Measurements from ENCODE around the gene BACH1.
"Not testable (repeated sequence)": the region's sequence is repeated elsewhere in the genome, so short reads cannot be mapped to it uniquely, and the experiment has no call there.

BACH1 gene

DNA sequence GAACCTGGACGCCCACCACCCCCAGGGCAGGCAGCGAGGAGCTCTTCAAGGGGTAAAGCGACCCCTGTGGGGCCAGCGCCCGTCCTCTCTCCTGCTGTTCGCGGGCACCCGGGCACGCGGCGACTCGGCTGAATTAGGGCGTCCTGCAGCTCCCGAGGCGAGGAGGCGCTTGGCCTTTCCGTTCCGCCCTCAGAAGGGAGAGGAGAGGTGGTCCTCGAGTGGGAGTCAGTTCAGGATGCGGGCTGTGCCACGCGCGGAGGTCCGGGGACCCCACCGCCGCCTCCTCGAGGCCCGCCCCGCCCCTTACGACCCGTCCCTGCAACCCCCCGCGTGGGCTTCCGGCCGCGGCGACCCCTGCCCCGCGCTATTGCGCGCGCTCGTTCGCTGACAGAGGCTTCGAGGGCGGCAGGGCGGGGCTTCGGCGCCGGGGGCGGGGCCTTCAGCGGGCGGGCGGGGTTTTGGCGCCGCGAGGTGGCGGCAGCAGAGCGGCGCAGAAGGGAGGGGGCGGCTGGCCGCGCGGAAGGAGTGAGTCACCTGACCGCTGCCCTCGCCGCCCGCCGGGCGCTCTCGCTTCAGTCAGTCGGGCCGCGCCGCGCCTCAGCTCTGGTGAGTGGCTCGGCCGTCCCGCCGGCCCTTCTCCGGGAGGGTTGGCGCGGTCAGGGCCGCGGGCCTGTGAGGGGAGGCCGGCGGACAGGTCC, at the start of gene BACH1:
Gene BACH1 (plus strand): TSS at position 575 of the 698 bp plus-strand sequence. CDS start 22,359 bp downstream, outside the sequence.
- DNase-seq, result peak; percentile 92

DNA sequence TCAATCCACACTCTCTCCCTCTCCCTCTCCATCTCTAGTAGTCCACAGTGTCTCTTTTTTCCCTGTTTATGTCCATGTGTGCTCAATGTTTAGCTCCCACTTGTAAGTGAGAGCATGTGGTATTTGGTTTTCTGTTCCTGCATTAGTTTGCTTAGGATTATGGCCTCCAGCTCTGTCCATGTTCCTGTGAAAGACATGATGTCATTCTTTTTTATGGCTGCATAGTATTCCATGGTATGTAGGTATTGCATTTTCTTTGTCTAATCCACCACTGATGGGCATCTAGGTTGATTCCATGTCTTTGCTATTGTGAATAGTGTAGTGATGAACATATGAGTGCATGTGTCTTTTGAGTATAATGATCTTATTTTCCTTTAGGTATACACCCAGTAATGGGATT, 49.4 kb upstream of the BACH1 start:
- DNase-seq, result not testable (repeated sequence)

DNA sequence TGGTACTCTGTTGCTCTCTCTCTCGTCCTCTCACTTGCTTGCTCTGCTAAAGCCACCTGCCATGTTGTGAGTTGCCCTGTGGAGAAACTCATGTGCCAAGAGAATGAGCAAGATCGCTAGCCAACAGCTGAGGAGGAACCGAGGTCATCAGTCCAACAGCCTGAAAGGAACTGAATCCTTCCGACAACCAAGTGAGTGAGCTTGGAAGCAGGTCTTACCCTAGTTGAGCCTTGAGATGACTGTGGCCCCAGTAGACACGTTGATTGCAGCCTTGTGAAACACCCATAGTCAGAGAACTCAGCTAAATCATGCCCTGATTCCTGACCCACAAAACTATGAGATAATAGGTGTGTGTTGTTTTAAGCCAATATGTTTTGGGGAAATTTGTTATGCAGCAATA, 48.1 kb upstream of the BACH1 start:
- no peak for DNase-seq

DNA sequence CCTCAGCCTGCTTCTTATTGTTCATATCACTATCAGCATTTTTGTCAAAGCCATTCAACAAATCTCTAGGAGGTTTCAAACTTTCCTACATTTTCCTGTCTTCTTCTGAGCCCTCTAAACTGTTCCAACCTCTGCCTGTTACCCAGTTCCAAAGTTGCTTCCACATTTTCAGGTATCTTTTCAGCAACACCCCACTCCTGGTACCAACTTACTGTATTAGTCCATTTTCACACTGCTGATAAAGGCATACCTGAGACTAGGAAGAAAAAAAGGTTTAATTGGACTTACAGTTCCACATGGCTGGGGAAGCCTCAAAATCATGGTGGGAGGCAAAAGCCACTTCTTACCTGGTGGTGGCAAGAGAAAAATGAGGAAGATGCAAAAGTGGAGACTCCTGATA, 44.9 kb upstream of the BACH1 start:
- DNase-seq, result not testable (repeated sequence)

DNA sequence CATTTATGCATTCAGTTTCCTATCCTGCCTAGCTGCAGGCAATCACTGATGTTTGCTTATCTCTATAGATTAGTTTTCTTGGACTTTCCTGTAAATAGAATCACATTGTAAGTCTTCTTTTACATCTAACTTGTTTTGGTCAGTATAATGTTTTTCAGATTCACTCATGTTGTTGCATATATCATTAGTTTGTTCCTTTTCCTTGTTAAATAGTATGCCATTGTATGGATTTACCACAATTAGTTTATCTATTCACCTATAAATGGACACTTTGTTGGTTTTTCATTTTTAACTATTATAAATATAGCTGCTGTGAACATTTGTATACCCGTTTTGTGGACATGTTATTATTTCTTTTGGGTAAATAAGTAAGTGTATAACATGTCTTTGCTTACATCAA, 44.2 kb upstream of the BACH1 start:
- DNase-seq, result no peak

DNA sequence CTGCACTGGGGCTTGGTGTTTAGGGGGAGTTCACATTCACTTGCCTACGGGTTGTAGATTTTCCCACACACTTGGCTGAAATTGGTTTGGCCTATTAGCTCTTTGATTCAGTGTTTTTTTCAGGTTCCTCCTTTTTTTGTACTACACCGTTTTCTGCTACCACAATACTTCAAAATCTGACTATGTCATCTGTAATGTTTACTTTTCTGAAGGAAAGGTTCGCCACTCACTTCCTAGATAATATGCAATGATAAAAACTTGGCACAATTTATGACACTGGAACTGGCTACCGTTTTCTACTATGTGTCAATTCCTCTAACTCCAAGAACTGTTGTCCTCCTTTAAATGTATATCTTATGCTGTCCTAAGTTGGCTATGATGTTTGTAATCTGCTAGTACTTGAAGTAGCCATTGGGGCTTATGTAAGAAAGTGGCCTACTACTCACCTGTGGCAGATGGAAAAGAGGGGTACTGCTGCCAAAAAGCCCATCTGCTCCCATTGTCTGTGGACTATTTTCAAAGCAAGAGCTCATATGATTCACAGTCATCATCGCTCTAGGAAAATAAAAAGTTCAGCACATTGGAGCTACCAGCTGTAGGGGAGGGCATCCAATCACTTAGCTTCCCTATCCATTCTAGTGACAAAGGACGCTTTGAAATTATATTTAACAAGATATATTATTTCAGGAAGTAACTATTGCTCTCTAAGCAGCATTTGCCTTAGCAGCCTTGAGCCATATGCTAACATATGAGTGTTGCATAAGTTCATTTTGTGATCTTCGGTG, 42.4 kb upstream of the BACH1 start:
- DNase-seq, result no peak

DNA sequence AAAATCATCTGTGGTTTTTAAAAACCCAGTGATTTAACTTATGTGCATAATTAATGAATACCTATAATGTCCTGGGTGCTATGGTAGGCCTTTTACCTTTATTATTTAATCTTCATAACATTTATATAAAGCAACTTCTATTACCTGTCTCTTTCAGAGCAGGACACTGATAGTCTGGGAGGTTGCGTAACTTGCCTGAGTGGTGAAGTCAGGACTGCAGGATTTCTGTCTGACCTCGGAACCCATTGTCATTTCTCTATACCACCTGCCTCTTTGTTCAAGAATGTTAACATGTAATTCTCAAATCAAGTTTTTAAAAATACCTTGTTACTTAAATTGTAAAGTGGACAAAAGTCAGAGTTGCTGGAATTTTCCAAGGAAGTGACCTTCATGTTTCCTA, 41.0 kb upstream of the BACH1 start:
- DNase-seq, result no peak

DNA sequence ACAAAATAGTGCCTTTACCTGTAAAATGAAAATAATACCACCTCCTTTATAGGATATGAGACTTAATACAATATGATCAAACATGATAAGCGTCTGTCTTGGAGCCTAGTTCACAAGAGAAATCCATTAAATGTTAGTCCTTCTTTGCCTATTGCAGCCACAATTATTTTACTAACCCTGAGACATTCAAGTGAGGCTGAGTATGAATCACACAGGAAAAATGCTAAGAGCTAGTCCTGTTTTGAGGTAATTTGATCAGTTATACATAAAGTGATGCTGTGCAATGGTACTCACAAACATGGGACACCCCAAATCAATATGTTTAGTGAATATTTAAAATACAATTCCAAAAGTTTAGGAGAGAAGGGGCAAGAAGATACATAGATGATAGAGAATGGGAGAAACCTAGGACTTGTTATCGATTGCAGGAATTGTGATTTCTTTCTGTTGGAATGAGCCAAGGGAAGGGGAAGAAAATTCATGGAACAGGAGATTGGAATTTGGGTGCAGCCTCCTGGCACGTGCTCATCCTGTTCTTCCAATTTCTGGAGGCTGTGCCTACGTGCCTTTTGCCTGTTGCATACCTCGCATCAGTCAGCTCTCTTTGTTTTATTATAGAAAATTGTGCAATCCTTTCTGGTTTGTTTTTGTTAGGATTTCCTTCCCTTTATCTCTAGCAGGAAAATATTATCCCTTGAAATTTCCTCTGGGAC, 39.9 kb upstream of the BACH1 start:
- no peak for DNase-seq

DNA sequence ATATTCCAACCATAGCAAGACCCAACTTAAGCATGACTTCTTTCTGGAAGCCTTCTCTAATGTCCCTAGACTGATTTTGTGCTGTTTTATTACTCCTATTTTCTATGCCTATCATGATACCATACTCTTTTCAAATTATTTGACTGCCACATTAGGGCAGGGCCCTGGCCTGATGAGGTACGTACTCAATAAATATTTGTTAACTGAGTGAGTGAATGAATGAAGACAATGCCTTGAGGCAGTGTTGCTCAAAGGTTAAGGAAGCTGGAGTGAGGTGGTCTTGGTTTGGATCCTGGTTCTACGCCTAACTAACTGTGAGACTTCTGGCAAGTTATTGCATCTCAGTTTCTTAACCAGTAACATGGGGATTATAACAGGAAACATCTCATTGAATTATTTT, 38.3 kb upstream of the BACH1 start:
- no peak for DNase-seq

DNA sequence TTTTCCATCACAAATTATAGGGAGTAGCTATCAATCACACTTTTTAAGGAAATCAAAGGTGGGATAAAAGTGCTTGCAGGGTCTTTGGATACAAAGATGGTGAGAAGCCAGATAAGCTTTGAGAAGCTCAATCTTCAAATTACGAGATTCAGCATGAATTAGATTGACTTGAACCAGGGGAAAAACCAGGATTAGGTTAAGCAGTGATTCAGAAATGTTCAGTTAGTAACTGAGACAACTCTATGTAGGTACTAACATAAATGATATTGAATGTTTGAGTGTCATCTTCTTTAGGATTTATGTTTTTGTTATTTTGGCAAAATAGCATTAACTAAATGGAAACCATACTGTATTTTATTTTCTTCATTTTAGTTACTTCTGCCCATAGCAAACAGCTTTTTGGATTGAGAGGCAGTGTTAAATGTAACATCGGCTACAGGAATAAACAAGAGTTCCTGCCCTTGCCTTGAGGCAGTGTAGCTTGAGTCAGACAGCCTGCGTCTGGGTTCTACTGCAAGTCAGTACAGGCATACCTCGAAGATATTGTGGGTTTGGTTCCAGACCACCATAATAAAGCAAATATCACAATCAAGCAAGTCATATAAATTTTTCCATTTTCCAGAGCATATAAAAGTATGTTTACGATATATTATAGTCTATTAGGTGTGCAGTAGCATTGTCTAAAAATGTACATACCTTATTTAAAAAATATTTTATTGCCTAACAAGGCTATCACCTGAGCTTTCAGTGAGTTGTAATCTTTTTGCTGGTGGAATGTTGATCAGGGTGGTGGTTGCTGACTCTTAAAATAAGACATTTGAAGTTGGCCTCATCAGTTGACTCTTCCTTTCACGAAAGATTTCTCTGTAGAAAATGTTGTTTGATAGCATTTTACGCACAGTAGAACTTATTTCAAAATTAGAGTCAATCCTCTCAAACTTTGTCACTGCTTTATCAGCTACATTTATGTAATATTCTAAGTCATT, 36.9 kb upstream of the BACH1 start:
- DNase-seq, result no peak

DNA sequence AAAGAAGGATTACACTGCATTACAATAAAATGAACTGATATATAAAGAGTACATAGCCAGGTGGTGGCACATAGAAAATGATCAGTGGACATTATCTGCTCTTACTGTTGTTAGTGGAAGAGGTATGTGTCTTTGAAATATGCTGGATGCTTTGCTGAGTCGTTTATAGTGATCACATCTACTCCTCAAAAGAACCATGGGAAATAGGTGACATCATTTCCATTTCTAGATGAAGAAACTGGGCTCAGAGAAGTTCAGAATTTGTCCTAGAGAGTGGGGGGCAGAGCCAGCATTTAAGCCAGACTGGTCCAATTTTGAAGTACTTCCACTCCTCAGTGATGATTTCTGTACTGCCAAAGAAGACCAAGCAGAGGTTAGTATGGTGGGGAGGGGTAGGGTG, 34.0 kb upstream of the BACH1 start:
- DNase-seq, result no peak

DNA sequence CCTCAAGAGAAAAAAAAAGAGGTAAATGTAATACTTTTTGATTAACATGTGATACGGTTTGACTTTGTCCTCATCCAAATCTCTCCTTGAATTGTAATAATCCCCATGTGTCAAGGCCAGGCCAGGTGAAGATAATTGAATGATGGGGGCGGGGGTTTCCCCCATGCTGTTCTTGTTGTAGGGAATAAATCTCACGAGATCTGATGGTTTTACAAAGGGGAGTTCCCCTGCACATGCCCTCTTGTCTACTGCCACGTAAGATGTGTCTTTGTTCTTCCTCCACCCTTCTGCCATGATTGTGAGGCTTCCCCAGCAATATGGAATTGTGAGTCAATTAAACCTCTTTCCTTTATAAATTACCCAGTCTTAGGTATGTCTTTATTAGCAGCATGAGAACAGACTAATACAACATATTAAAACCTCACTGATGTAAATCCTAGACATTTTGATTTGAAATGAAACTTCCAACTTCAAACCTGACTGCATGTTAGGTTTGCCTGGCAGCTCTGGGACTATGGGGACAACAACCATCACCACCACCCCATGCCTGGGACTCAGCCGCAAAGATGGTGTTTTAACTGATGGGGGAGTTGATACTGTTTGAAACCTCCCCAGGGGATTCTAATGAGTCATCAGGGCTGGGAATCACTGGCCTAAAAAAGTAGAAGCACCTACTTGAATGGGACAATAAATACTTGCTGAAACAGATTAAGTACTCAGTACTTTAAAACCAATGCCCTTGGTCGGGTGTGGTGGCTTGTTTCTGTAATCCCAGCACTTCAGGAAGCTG, 32.8 kb upstream of the BACH1 start:
- no peak for DNase-seq

DNA sequence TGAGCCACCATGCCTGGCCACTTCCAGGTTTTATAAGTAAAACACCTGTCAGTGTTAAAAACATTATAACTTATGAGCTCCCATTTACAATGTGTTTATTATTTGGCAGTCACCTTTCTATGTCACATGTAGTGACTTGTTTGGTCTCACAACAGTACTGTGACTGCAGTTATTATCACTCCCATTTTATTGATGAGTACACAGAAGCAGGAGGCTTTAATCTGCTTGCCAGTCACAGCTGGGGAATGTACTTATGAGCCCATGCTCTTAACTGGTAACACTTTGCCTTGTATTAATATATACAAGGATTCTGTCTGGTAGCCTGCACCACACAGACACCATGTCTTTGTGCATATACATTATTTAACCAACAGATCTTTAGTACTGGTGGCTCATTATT, 31.1 kb upstream of the BACH1 start:
- no peak for DNase-seq

DNA sequence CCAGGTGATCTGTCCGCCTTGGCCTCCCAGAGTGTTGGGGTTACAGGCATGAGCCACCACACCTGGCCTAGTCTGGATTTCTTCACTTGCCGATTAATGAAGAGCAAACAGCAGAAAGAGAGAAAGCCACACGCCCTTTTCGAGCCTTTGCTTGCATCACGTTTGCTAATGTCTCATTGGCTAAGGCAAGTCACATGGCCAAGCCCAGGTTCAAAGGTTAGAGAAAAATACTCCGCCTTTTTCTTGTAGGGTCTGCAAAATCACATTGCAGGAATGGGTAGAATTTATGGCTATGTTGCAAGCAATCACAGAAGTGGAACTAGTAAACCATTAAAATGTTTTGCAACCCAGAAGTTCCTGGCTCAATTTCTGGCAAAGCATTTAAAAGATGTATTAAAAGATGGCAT, 26.8 kb upstream of the BACH1 start:
- no peak for DNase-seq

DNA sequence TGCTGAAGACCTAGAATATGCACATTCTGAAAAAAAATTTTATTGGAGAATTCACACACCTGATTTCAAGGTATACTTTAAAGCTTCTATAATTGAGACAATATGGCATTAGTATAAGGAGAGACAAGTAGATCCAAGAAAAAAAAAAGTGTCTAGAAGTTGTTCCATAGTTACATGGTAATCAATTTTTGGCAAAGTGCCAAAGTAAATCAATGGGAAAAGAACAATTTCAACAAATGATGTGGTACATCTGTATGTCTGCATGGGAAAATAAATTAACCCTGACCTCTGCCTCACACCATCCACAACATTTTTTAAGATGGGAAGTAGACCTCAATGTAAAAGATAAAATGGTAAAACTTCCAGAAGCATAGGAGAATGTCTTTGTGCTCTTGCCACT, 21.3 kb upstream of the BACH1 start:
- no peak for DNase-seq

DNA sequence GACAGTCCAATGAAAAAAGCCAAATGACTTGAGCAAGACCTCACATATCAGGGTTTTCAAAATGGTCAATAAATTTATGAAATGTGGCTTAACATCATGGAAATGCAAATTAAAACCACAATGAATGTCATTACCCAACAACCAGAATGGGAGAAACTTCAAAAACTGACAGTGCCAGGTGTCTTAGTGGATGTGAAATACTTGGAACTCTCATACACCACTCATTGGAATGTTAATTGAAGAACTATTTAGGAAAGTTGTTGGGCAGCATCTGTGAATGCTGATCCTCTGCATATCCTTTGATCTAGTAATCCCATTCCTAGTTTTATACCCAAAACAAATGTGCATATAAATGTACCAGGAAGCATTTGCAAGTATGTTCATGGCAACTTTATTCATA, 19.2 kb upstream of the BACH1 start:
- no peak for DNase-seq

DNA sequence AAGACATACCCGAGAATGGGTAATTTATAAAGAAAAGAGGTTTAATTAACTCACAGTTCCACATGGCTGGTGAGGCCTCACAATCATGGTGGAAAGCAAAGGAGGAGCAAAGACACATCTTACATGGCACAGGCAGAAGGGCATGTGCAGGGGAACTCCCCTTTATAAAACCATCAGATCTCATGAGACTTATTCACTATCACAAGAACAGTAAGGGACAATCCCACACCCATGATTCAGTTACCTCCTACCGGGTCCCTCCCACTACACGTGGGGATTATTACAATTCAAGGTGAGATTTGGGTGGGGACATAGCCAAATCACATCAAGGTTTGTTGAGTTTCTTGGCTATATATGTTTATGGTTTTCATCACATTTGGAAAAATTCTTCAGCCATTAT, 16.9 kb upstream of the BACH1 start:
- not testable (repeated sequence) for DNase-seq

DNA sequence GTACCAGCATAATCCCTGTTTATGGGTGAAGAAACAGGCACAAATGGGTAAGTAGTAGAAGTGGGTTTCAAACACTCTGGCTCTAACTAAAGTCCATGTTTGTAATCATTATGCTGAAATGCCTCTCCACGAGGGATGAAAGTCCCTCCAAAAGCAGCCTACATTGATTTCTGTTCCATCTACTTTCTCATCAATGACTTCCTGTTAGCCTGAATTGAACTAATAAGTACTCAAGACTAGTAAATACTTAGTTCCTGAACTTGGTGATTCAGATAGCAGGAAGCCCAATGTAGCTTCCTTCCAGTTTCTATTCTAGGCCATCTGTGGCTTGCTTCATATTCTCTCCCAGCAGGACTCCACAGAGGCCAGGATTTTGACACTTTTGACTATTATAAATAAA, 11.3 kb upstream of the BACH1 start:
- DNase-seq, result no peak

DNA sequence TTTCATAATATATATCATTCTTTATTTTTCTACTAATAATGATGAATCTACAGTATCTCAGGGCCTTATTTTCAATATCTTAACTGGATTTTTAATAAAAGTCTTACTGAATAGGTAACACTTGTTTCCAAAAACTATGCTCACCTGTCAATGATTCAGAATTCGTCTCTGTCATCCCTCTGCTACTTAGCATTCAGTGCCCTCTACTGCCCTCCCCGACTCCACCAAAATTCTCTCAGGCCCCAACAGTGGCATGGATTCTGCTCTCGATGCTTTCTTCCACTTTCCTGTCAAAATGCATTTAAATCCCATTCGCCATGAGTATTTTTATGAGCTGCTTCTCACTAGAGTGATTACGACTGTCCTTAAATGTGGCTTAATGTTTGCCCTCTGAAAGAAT, 10.5 kb upstream of the BACH1 start:
- no peak for DNase-seq

DNA sequence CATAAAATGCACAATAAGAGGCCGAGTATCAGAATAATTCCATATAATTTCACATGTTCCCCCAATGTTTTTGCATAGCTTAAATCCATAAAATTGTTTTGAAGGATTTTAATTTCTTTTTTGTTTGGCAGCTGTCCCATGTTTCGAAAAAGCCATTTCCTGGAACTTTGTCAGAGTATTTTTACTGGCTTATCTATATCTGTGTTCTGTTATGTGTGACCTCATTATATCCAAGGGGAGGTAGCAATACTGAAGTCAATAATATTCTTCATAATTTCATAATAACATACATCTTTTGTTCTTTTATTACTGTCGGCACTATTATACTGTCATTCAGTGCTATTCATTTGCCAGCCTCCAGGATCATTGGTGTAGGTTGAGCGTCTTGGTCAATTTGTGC, 9.4 kb upstream of the BACH1 start:
- no peak for DNase-seq

DNA sequence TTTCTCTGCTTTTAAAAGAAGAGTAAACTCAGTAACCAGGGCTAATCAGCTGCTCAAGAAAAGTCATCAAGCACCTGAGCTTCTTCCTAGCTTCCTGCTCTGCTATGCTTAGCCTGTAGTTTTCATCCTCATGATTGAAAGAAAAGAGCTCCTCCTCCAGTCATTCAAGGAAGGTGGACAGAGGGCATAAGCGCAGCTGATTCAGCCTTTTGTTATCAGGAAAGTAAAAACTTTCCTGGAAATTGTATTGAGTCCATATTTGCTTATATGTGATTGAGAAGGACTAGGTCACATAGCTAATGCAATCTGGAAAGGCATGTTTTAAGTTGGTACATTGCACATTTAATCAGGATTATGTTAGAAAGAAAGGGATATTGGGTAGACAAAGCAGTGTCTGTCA, 8.5 kb upstream of the BACH1 start:
- DNase-seq, result no peak

DNA sequence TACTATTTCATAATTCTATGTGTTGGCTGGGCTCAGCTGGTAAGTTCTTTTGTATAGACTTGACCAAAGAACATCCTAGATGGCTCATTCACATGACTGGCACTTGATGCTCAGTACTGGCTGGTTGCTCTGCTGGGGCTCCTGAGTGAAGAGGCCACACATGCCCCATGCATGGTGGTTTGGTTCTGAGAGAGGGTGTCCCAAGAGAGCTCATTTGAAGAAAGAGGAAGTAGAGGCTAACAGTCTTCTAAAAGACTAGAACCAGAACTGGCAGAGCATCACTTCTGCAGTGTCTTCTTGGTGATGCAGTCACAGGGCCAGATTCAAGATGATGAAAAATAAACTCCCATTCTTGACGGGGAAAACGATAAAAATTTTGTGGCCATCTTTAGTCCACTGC, 5.2 kb upstream of the BACH1 start:
- no peak for DNase-seq

Measured in right forelimb (tissue), 1 donor.